Measurements from ENCODE around the gene SH3TC2.

GRCh38 chr5:149015126-149015525 lies 47.7 kb downstream of the SH3TC2 start:
- TF ChIP-seq POLR2AphosphoS5 (IDR thresholded peaks at IDR 0.05; ENCODE audit: borderline replicate concordance, low read depth, low read length) (no peak), EZH2 (IDR thresholded peaks at IDR 0.05) (no peak)
